Activated CD8-positive, alpha-beta memory T cell treated with anti-CD3 and anti-CD28 coated beads for 24 hours (primary cell): Measurements from ENCODE around the gene LIPE.

ENCODE experiments used
- DNase-seq: peaks from one replicate; pipeline ENCODE4 v3.0.0-alpha.2; 2020

The LIPE gene

GRCh38 chr19:42442833-42443232 is 15.6 kb upstream of the LIPE start, which contains the start of gene CXCL17:
Gene CXCL17 (minus strand): TSS chr19:42442946. CDS start chr19:42442832, 114 bp downstream.
- DNase-seq, result no peak

GRCh38 chr19:42441049-42441445 is 13.9 kb upstream of the LIPE start:
- peak; percentile 60 for DNase-seq

- peak; percentile 91 for DNase-seq
Measured at GRCh38 chr19:42440357-42441048, 13.3 kb upstream of the LIPE start.

- no peak for DNase-seq
Measured at GRCh38 chr19:42436006-42436405, 8.8 kb upstream of the LIPE start.

- no peak for DNase-seq
Measured at GRCh38 chr19:42435316-42435715, 8.1 kb upstream of the LIPE start.

GRCh38 chr19:42433503-42434260 is 6.5 kb upstream of the LIPE start:
- DNase-seq, result peak; percentile 81

- DNase-seq, result no peak
Measured at GRCh38 chr19:42431486-42431885, 4.3 kb upstream of the LIPE start.

GRCh38 chr19:42428676-42429075 is 1.5 kb upstream of the LIPE start:
- DNase-seq, result no peak

- DNase-seq, result no peak
Measured at GRCh38 chr19:42426643-42427042, 545 bp downstream of the LIPE start.

GRCh38 chr19:42424712-42425131 is 2.5 kb downstream of the LIPE start:
- no peak for DNase-seq

- no peak for DNase-seq
Measured at GRCh38 chr19:42424345-42424707, 2.9 kb downstream of the LIPE start.

- peak; percentile 99 for DNase-seq
Measured at GRCh38 chr19:42423462-42424344, 3.5 kb downstream of the LIPE start.

GRCh38 chr19:42422901-42423461 is 4.2 kb downstream of the LIPE start:
- no peak for DNase-seq

GRCh38 chr19:42422092-42422900 is 4.9 kb downstream of the LIPE start:
- no peak for DNase-seq

GRCh38 chr19:42421591-42422031 is 5.6 kb downstream of the LIPE start:
- no peak for DNase-seq

- no peak for DNase-seq
Measured at GRCh38 chr19:42421101-42421500, 6.1 kb downstream of the LIPE start.

- DNase-seq, result peak; percentile 84
Measured at GRCh38 chr19:42420055-42420544, 7.1 kb downstream of the LIPE start.

GRCh38 chr19:42419309-42419708 is 7.9 kb downstream of the LIPE start:
- no peak for DNase-seq

- DNase-seq, result no peak
Measured at GRCh38 chr19:42412661-42413076, 14.5 kb downstream of the LIPE start.

- no peak for DNase-seq
Measured at GRCh38 chr19:42412227-42412626, 15.0 kb downstream of the LIPE start.

- DNase-seq, result no peak
Measured at GRCh38 chr19:42411581-42412178, 15.5 kb downstream of the LIPE start.
